ENCODE data around the gene CASKIN1. TPM values are rescaled to one million over a fixed set of nuclear protein-coding genes. Genes with fewer than 3 reads are reported as not detected.

The CASKIN1 gene
- total and polyA plus RNA-seq, 10 of the 15 experiments (the other 5 are each of a cell fraction or from before 2014, with no cell fraction given) = 0.03 to 0.33 (median 0.11) TPM; not detected in 5

DNA sequence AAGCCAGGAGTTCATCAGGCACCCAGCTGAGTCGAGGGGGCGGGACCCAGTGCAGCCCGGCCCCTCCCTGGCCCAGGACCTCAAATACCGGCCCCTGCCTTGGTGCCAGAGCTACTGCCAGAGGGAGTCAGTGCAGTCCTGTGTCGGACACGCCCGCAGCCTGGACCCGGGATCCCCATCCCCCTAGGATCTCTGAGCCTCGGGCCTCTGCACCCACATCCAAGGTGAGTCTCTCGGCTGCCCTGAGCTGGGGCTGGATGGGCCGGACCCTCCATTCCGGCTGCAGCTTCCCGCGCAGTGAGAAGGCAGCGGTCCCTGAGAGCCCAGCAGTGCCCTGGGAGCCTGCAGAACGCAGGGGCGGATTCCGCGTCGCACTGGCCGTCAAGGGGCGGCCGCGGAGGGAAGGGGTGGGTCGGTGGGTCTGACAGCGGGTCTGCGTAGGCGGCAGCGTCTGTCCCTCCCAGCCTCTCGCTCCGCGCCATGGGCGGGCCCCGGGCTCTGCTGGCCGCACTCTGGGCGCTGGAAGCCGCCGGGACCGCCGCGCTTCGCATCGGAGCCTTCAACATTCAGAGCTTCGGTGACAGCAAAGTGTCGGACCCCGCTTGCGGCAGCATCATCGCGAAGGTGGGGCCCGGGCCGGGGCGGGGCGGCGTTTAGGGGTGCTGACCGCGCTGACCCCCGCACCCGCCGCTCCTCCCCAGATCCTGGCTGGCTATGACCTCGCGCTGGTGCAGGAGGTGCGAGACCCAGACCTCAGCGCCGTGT is 40.1 kb upstream of the CASKIN1 start, which contains the start of gene DNASE1L2:
TSS of gene DNASE1L2 (plus strand) at position 108 of the 765 bp plus-strand sequence. CDS start at position 481, 373 bp downstream.
- RAD21 ChIA-PET (ENCODE audit: unreplicated experiment) = no interaction called here
- DNase-seq (ENCODE audit: low read depth, low spot score) = no peak
- WGBS (ENCODE audit: insufficient coverage, insufficient replicate concordance, low lambda C conversion rate, missing lambda C conversion rate) = 64% methylated on average over 58 of the region's 64 CpGs
- no peaks in the 10 kb centered on the region for H3K4me1 ChIP-seq (ENCODE audit: control insufficient read depth, insufficient read depth, low read length)
- no peak within 1 kb of the TSS for H3K27ac ChIP-seq (ENCODE audit: control insufficient read depth, insufficient read depth)
- ATAC-seq = peak; percentile 12; the same call in 1 of the 3 replicates
- H3K4me2 ChIP-seq (ENCODE audit: control insufficient read depth, insufficient read depth) = no peak within 1 kb of the TSS
- no peak within 1 kb of the TSS for H3K9ac ChIP-seq (ENCODE audit: control insufficient read depth, insufficient read depth, low read length)
- CTCF ChIA-PET = no interaction called here
- H3K79me2 ChIP-seq (ENCODE audit: control insufficient read depth, insufficient read depth, low read length) = no peaks in the 10 kb centered on the region
- intact Hi-C loops (cut with micrococcal nuclease; ENCODE audit: unreplicated experiment) (no loop called here), in situ Hi-C loops (cut with MboI) (no loop called here)
- H3K4me3 ChIP-seq = no peak within 1 kb of the TSS
- SMC1A ChIA-PET (ENCODE audit: uncharacterized antibody, unreplicated experiment) = no interaction called here
- H4K20me1 ChIP-seq (ENCODE audit: control insufficient read depth, insufficient read depth) = no peaks in the 10 kb centered on the region
- no peak within 1 kb of the TSS for H2AFZ ChIP-seq (ENCODE audit: control insufficient read depth, low read depth, low read length)
- FAIRE-seq = no peak
- no TSS peak for BruUV-seq (replicated peaks)
- no peaks in the 10 kb centered on the region for H3K27me3 ChIP-seq (replicated peaks in 1 of 2; ENCODE audit: control insufficient read depth in 2 of 2, insufficient read depth in 2 of 2, low read length in 1 of 2)
- no peaks in the 10 kb centered on the region for H3K9me3 ChIP-seq (replicated peaks; ENCODE audit: control insufficient read depth, insufficient read depth, low read length)
- POLR2A ChIA-PET = no interaction called here
- H3K36me3 ChIP-seq (ENCODE audit: control insufficient read depth in 2 of 2, insufficient read depth in 2 of 2, low read length in 1 of 2) = peaks cover 0 to 28% of the 10 kb centered on the region in 2 experiments; a peak in 3 of 4 replicates
- TF ChIP-seq, protein P1, sequence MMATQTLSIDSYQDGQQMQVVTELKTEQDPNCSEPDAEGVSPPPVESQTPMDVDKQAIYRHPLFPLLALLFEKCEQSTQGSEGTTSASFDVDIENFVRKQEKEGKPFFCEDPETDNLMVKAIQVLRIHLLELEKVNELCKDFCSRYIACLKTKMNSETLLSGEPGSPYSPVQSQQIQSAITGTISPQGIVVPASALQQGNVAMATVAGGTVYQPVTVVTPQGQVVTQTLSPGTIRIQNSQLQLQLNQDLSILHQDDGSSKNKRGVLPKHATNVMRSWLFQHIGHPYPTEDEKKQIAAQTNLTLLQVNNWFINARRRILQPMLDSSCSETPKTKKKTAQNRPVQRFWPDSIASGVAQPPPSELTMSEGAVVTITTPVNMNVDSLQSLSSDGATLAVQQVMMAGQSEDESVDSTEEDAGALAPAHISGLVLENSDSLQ (IDR thresholded peaks at IDR 0.05) = no peak
- TF ChIP-seq IKZF1 (conservative IDR thresholded peaks at IDR 0.05) (no peak), ZNF622 (IDR thresholded peaks at IDR 0.05) (no peak), SMARCA5 (IDR thresholded peaks at IDR 0.05) (no peak), RFX5 (IDR thresholded peaks at IDR 0.05; ENCODE audit: low read depth, low read length) (no peak), ATF7 (IDR thresholded peaks at IDR 0.05; ENCODE audit: low read depth) (no peak), NBN (IDR thresholded peaks at IDR 0.05) (no peak), WRNIP1 (IDR thresholded peaks at IDR 0.05; ENCODE audit: borderline replicate concordance, low read depth, low read length) (no peak), CHD1 (IDR thresholded peaks at IDR 0.05; ENCODE audit: low read depth, low read length) (no peak), POLR2A (IDR thresholded peaks at IDR 0.05; ENCODE audit: low read depth, low read length) (no peak; the same call in 1 of the 2 replicates)
- TF ChIP-seq, protein P2, sequence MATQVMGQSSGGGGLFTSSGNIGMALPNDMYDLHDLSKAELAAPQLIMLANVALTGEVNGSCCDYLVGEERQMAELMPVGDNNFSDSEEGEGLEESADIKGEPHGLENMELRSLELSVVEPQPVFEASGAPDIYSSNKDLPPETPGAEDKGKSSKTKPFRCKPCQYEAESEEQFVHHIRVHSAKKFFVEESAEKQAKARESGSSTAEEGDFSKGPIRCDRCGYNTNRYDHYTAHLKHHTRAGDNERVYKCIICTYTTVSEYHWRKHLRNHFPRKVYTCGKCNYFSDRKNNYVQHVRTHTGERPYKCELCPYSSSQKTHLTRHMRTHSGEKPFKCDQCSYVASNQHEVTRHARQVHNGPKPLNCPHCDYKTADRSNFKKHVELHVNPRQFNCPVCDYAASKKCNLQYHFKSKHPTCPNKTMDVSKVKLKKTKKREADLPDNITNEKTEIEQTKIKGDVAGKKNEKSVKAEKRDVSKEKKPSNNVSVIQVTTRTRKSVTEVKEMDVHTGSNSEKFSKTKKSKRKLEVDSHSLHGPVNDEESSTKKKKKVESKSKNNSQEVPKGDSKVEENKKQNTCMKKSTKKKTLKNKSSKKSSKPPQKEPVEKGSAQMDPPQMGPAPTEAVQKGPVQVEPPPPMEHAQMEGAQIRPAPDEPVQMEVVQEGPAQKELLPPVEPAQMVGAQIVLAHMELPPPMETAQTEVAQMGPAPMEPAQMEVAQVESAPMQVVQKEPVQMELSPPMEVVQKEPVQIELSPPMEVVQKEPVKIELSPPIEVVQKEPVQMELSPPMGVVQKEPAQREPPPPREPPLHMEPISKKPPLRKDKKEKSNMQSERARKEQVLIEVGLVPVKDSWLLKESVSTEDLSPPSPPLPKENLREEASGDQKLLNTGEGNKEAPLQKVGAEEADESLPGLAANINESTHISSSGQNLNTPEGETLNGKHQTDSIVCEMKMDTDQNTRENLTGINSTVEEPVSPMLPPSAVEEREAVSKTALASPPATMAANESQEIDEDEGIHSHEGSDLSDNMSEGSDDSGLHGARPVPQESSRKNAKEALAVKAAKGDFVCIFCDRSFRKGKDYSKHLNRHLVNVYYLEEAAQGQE (IDR thresholded peaks at IDR 0.05; ENCODE audit: low read depth, low read length) = no peak
- TF ChIP-seq, protein P3, sequence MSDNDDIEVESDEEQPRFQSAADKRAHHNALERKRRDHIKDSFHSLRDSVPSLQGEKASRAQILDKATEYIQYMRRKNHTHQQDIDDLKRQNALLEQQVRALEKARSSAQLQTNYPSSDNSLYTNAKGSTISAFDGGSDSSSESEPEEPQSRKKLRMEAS (IDR thresholded peaks at IDR 0.05; ENCODE audit: low read depth, low read length) = no peak
- TF ChIP-seq, protein P4, sequence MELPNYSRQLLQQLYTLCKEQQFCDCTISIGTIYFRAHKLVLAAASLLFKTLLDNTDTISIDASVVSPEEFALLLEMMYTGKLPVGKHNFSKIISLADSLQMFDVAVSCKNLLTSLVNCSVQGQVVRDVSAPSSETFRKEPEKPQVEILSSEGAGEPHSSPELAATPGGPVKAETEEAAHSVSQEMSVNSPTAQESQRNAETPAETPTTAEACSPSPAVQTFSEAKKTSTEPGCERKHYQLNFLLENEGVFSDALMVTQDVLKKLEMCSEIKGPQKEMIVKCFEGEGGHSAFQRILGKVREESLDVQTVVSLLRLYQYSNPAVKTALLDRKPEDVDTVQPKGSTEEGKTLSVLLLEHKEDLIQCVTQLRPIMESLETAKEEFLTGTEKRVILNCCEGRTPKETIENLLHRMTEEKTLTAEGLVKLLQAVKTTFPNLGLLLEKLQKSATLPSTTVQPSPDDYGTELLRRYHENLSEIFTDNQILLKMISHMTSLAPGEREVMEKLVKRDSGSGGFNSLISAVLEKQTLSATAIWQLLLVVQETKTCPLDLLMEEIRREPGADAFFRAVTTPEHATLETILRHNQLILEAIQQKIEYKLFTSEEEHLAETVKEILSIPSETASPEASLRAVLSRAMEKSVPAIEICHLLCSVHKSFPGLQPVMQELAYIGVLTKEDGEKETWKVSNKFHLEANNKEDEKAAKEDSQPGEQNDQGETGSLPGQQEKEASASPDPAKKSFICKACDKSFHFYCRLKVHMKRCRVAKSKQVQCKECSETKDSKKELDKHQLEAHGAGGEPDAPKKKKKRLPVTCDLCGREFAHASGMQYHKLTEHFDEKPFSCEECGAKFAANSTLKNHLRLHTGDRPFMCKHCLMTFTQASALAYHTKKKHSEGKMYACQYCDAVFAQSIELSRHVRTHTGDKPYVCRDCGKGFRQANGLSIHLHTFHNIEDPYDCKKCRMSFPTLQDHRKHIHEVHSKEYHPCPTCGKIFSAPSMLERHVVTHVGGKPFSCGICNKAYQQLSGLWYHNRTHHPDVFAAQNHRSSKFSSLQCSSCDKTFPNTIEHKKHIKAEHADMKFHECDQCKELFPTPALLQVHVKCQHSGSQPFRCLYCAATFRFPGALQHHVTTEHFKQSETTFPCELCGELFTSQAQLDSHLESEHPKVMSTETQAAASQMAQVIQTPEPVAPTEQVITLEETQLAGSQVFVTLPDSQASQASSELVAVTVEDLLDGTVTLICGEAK (IDR thresholded peaks at IDR 0.05; ENCODE audit: borderline replicate concordance) = no peak
- TF ChIP-seq, protein P5, sequence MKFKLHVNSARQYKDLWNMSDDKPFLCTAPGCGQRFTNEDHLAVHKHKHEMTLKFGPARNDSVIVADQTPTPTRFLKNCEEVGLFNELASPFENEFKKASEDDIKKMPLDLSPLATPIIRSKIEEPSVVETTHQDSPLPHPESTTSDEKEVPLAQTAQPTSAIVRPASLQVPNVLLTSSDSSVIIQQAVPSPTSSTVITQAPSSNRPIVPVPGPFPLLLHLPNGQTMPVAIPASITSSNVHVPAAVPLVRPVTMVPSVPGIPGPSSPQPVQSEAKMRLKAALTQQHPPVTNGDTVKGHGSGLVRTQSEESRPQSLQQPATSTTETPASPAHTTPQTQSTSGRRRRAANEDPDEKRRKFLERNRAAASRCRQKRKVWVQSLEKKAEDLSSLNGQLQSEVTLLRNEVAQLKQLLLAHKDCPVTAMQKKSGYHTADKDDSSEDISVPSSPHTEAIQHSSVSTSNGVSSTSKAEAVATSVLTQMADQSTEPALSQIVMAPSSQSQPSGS (IDR thresholded peaks at IDR 0.05; ENCODE audit: low read length) = no peak
